ENCODE measurements around the gene DTL. TPM values are rescaled to one million over a fixed set of nuclear protein-coding genes. Genes with fewer than 3 reads are reported as not detected.

DTL gene
- total RNA-seq, 2 donors from 2014 or later: 5.2 to 19.9 TPM

- H3K27ac ChIP-seq: no peak overlapping the region
- no peak overlapping the region for H3K9ac ChIP-seq (ENCODE audit: low read depth in 2 of 2, low read length in 2 of 2)
- no peaks in the 10 kb centered on the region for H3K27me3 ChIP-seq
- no peak for DNase-seq
- no peak overlapping the region for H3K4me3 ChIP-seq
- TF ChIP-seq, protein P1, sequence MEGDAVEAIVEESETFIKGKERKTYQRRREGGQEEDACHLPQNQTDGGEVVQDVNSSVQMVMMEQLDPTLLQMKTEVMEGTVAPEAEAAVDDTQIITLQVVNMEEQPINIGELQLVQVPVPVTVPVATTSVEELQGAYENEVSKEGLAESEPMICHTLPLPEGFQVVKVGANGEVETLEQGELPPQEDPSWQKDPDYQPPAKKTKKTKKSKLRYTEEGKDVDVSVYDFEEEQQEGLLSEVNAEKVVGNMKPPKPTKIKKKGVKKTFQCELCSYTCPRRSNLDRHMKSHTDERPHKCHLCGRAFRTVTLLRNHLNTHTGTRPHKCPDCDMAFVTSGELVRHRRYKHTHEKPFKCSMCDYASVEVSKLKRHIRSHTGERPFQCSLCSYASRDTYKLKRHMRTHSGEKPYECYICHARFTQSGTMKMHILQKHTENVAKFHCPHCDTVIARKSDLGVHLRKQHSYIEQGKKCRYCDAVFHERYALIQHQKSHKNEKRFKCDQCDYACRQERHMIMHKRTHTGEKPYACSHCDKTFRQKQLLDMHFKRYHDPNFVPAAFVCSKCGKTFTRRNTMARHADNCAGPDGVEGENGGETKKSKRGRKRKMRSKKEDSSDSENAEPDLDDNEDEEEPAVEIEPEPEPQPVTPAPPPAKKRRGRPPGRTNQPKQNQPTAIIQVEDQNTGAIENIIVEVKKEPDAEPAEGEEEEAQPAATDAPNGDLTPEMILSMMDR (IDR thresholded peaks at IDR 0.05): no peak
- no peaks in the 10 kb centered on the region for H3K4me1 ChIP-seq
- no peaks in the 10 kb centered on the region for H3K9me3 ChIP-seq
- intact Hi-C loops (cut with DNase I): no loop called here
- H3K36me3 ChIP-seq: no peaks in the 10 kb centered on the region
Observed at GRCh38 chr1:212127221-212127620, 91.7 kb downstream of the DTL start.

DNA sequence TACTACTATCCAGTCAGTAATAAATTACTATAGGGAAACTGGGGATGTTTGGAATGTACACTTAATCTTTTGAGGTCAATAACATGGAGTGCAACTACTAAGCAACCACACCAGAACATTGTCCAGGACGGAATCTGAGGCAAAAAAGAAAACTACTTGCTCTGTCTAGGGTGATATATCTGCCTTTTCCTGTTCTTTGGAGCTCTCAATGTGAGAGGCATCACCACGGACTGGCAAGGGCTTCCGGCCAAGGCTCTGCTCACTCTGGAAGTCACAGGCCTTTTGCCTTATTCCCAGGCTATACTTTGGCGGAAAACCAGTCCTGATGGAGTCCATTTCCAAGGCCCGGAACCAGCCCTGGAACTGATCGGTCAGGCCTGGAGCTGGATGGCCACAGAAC is 94.2 kb downstream of the DTL start:
- intact Hi-C loops (cut with DNase I): no loop called here
- no peak overlapping the region for H3K9ac ChIP-seq (ENCODE audit: low read depth in 2 of 2, low read length in 2 of 2)
- H3K36me3 ChIP-seq: no peaks in the 10 kb centered on the region
- H3K27me3 ChIP-seq: no peaks in the 10 kb centered on the region
- no peak overlapping the region for H3K4me3 ChIP-seq
- no peak overlapping the region for H3K27ac ChIP-seq
- H3K9me3 ChIP-seq: no peaks in the 10 kb centered on the region
- TF ChIP-seq, protein P1 (IDR thresholded peaks at IDR 0.05): no peak
- no peak for DNase-seq
- no peaks in the 10 kb centered on the region for H3K4me1 ChIP-seq

- no peaks in the 10 kb centered on the region for H3K36me3 ChIP-seq
- no peaks in the 10 kb centered on the region for H3K4me1 ChIP-seq
- intact Hi-C loops (cut with DNase I): no loop called here
- no peaks in the 10 kb centered on the region for H3K27me3 ChIP-seq
- DNase-seq: no peak
- H3K9me3 ChIP-seq: no peaks in the 10 kb centered on the region
- no peak overlapping the region for H3K27ac ChIP-seq
- H3K9ac ChIP-seq (ENCODE audit: low read depth in 2 of 2, low read length in 2 of 2): no peak overlapping the region
- TF ChIP-seq, protein P1 (IDR thresholded peaks at IDR 0.05): no peak
- no peak overlapping the region for H3K4me3 ChIP-seq
Observed at GRCh38 chr1:212132025-212132424, 96.5 kb downstream of the DTL start.

DNA sequence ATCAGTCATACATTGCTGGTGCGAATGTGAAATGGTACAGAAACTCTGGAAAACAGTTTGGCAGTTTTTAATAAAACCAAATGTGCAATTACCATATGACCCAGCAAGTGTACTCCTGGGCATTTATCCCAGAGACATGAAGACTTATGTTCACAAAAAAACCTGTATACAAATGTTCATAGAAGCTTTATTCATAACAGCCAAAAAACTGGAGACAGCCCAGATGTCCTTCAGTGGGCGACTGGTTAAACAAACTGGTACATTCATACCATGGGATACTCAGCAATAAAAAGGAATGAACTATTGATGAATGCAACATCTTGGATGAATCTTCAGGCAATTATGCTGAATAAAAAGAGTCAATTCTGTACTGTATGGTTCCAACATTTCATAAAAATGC is 97.8 kb downstream of the DTL start:
- H3K36me3 ChIP-seq: no peaks in the 10 kb centered on the region
- H3K4me1 ChIP-seq: no peaks in the 10 kb centered on the region
- H3K27me3 ChIP-seq: no peaks in the 10 kb centered on the region
- H3K27ac ChIP-seq: no peak overlapping the region
- H3K9me3 ChIP-seq: no peaks in the 10 kb centered on the region
- H3K9ac ChIP-seq (ENCODE audit: low read depth in 2 of 2, low read length in 2 of 2): no peak overlapping the region
- TF ChIP-seq, protein P1 (IDR thresholded peaks at IDR 0.05): no peak
- DNase-seq: no peak
- intact Hi-C loops (cut with DNase I): no loop called here
- no peak overlapping the region for H3K4me3 ChIP-seq

DNA sequence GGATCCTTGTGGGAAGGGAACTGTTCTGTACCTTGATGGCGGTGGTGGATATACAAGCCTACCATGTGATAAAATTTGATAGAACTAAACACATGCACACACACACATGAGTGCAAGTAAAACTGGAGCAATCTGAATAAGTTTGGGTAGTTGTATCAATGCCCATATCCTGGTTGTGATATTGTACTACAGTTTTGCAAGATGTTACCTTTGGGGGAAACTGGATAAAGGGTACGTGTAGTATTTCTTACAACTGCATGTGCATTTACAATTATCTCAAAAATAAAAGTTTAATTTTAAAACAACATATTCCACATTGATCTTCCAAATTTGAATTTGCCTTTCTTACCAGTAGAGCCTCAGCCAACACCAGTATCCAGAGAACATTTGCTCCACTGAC is 99.6 kb downstream of the DTL start:
- Histone ChIP-seq H3K27ac (no peak overlapping the region), H3K36me3 (no peaks in the 10 kb centered on the region)

More for the DNA sequence above, 99.6 kb downstream of the DTL start:
- Histone ChIP-seq H3K9me3 (no peaks in the 10 kb centered on the region), H3K27me3 (no peaks in the 10 kb centered on the region), H3K9ac (ENCODE audit: low read depth in 2 of 2, low read length in 2 of 2) (no peak overlapping the region), H3K4me1 (no peaks in the 10 kb centered on the region), H3K4me3 (no peak overlapping the region)
- intact Hi-C loops (cut with DNase I): no loop called here
- TF ChIP-seq, protein P1 (IDR thresholded peaks at IDR 0.05): no peak
- no peak for DNase-seq

Measured in colonic mucosa (tissue), 4 donors.